Muscle layer of colon (tissue), 2 donors: Measurements from ENCODE around the gene ZNF723.
A peak's percentile ranks its signal among the peaks of the same experiment; 100 is the strongest.
"Not testable (repeated sequence)": the region's sequence is repeated elsewhere in the genome, so short reads cannot be mapped to it uniquely, and the experiment has no call there.

Source experiments
- H3K27ac ChIP-seq: one replicate; pipeline ENCODE4 v1.7.0; 2013; ENCODE audit warnings: low read depth, mild to moderate bottlenecking, low read length, moderate library complexity
- H3K27me3 ChIP-seq, 2 donors: one replicate each; pipeline ENCODE4 v1.7.0; 2013; ENCODE audit warnings: low read length in 2 of 2, mild to moderate bottlenecking in 2 of 2; ENCODE audit not compliant: insufficient read depth in 2 of 2, control insufficient read depth in 1 of 2
- H3K36me3 ChIP-seq: one replicate; pipeline ENCODE4 v1.7.0; 2013; ENCODE audit warnings: mild to moderate bottlenecking, low read length; ENCODE audit not compliant: insufficient read depth
- H3K4me1 ChIP-seq: one replicate; pipeline ENCODE4 v1.7.0; 2013; ENCODE audit warnings: mild to moderate bottlenecking, low read length; ENCODE audit not compliant: insufficient read depth
- H3K4me3 ChIP-seq, 2 donors: one replicate each; pipeline ENCODE4 v1.7.0; 2013; ENCODE audit warnings: low read length in 2 of 2, low read depth in 1 of 2, mild to moderate bottlenecking in 1 of 2, moderate library complexity in 1 of 2
- H3K9ac ChIP-seq: one replicate; pipeline ENCODE4 v1.7.0; 2013; ENCODE audit warnings: low read length
- H3K9me3 ChIP-seq: one replicate; pipeline ENCODE4 v1.7.0; 2013; ENCODE audit warnings: mild to moderate bottlenecking, low read length
- donor health status: abdominal sarcoma.
- donor health status: Adenocarcinoma of cecum.

The ZNF723 gene

DNA sequence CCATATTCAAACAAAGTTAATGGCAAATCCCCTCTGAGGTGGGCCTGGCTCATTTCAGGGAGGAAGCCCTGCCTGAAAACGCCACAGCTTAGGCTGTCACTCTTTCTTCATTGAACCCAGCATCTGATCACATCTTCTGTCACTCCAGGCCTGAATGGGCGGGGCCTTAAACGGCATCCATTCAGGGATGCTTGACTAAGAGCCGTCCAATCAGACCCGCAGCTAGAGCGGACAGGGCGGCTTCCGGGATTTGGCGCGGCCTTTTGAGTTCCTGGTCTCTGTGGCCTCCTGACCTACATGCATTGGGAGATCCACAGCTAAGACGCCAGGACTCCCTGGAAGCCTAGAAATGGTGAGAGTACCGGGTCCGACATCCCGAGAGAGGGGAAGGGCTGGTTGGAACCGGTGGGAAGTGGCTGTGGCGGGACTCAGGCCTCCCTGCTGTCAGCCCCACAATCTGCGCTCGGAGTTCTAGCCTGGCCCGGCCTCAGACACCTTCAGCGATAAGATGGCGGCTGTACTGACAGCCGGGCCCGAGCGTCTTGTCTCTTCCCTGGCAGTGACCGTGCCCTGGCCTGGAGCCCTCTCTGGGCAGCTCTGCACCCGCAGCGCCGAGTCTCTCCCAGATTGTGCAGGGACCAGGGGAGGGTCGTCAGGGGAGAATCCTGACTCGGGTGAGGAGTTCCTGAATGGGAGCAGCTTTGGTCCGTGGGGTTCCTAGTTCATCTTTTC lies at the start of gene ZNF723:
ZNF723 (plus strand) TSS at position 261 of the 732 bp plus-strand sequence; CDS start at position 350, 89 bp downstream.
- Histone ChIP-seq H3K9ac (no peak within 1 kb of the TSS), H3K27ac (no peak within 1 kb of the TSS), H3K27me3 (no peaks in the 10 kb centered on the region), H3K9me3 (no peaks in the 10 kb centered on the region), H3K36me3 (no peaks in the 10 kb centered on the region), H3K4me3 (no peak within 1 kb of the TSS), H3K4me1 (no peaks in the 10 kb centered on the region)

DNA sequence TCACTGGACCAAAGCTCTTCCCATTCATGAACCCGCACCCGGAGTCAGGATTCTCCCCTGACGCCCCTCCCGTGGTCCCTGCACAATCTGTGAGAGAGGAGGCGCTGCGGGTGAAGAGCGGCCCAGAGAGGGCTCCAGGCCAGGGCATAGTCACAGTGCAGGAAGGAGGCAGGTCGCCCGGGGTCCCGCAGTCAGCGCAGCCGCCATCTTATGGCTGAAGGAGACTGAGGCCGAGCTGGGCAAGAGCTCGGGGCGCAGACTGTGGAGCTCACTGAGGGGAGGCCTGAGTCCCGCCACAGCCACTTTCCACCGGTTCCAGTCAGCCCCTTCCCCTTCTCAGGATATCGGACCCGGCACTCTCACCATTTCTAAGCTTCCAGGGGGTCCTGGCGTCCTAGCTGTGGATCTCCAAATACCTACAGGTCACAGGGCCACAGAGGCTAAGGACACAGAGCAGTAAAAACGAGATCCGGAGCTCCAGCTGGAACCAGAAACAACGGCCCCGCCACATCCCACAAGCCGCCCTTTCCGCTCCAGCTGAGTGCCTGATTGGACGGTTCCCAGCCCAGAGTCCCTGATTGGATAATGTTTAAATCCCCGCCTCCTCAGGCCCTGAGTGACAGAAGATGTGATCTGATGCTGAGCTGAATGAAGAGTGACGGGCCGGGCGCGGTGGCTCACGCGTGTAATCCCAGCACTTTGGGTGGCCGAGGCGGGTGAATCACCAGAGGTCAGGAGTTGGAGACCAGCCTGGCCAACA lies 48.3 kb upstream of the ZNF723 start, which contains the start of gene ZNF99:
ZNF99 (minus strand) TSS at position 501 of the 760 bp plus-strand sequence; CDS start at position 366, 135 bp downstream.
- H3K9ac ChIP-seq = no peak within 1 kb of the TSS
- no peaks in the 10 kb centered on the region for H3K9me3 ChIP-seq
- H3K36me3 ChIP-seq = no peaks in the 10 kb centered on the region
- no peaks in the 10 kb centered on the region for H3K4me1 ChIP-seq
- no peaks in the 10 kb centered on the region for H3K27me3 ChIP-seq
- no peak within 1 kb of the TSS for H3K27ac ChIP-seq
- peak within 1 kb of the TSS; percentile 25 to 60 for H3K4me3 ChIP-seq

DNA sequence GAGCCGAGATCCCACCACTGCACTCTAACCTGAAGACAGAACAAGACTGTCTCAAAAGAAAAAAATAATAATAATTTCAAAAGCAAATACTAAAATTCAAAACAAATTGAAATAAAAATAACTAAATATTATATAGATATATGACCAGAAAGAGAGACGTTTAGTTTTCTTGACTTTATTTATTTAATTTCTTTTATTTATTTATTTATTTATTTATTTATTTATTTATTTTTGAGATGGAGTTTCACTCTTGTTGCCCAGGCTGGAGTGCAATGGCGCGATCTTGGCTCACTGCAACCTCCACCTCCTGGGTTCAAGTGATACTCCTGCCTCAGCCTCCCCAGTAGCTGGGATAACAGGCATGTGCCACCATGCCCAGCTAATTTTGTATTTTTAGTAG lies 39.2 kb upstream of the ZNF723 start:
- not testable (repeated sequence) for H3K4me1 ChIP-seq, H3K9me3 ChIP-seq, H3K27ac ChIP-seq, H3K4me3 ChIP-seq, H3K36me3 ChIP-seq, H3K9ac ChIP-seq, H3K27me3 ChIP-seq

DNA sequence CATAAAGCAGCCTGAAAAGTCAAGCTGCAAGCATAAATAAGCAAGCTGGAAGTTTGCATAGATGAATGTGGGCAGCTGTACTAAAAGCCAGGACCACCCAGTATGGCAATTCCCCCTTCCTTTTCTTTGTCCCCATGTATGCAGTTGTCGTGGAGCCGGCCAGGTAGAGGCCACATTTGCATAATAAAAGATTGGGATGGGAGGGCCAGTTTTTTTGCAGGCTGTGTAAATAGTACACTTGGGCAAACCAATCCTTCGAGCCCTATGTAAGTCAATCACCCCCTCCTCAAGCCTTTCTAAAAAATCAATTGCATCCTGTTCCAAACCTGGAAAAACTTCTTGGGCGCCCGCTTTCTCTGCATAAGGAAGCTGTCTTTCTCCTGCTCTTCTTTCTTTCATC lies 35.1 kb upstream of the ZNF723 start:
- H3K4me1 ChIP-seq = no peaks in the 10 kb centered on the region
- no peaks in the 10 kb centered on the region for H3K36me3 ChIP-seq
- H3K9me3 ChIP-seq = no peaks in the 10 kb centered on the region
- H3K9ac ChIP-seq = no peak overlapping the region
- H3K4me3 ChIP-seq = no peak overlapping the region
- no peaks in the 10 kb centered on the region for H3K27me3 ChIP-seq
- no peak overlapping the region for H3K27ac ChIP-seq

DNA sequence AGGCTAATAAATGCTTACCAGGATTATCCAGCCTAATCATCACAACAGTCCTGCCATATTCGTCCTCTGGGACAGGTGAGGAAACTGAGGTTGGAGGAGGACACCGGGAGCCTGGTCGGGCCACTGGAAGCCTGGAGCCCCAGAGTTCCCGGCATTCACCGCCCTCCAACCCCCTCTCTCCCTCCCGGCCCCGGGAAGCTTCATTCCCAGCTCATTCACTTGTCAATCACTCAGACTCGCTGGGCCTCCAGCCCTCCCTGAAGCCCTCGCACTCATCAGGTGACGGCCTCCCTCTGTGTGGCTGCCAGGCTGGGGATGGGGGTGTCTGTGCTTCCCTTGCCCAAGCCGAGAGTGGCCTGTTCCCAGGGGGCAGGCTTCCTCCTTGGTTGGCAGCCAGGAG lies 25.7 kb upstream of the ZNF723 start:
- H3K4me3 ChIP-seq = no peak overlapping the region
- H3K27me3 ChIP-seq = peaks cover 0 to 9% of the 10 kb centered on the region in 2 donors
- H3K27ac ChIP-seq = no peak overlapping the region
- H3K9ac ChIP-seq = no peak overlapping the region
- no peaks in the 10 kb centered on the region for H3K9me3 ChIP-seq
- no peaks in the 10 kb centered on the region for H3K36me3 ChIP-seq
- no peaks in the 10 kb centered on the region for H3K4me1 ChIP-seq

DNA sequence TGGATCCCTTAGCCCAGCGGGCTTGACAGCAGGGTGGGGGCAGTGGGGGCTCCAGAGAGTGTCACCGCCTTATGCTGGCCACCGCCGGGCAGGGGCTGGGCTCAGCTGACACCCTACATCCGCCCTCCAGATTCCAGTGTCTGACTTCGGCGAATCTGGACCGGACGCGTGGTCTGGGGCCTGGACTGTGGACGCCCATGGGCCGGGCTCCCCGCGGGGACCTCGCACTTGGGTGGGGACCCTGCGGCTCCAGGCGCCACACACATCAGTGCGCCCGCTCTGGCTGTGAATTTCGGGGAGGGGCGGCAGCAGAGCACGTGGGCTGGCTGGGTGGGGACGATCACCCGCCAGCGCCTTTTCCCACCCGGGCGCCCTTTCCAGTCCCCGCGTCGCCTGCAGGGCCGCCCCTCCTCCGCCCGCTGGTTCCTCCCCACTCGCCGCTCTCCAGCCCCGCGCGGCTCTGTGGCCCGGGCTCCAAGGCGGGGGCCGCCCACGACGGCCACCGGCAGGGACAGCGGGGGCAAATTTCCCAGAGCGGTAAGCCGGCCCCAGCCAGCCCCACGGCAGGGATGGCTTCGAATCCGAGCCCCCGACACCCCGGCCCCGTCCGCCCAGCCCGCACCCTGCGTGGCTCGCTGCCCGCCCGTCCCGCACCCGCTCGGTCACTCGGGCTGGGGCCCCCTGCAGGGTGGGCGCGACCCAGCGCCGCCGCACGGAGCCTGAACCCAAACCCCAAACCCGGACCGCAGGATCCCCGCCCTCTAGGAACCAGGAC lies 24.8 kb upstream of the ZNF723 start:
- Histone ChIP-seq H3K27me3 (peaks cover 0 to 9% of the 10 kb centered on the region in 2 donors), H3K9ac (no peak overlapping the region), H3K36me3 (no peaks in the 10 kb centered on the region), H3K4me3 (no peak overlapping the region), H3K27ac (no peak overlapping the region), H3K9me3 (no peaks in the 10 kb centered on the region), H3K4me1 (no peaks in the 10 kb centered on the region)

DNA sequence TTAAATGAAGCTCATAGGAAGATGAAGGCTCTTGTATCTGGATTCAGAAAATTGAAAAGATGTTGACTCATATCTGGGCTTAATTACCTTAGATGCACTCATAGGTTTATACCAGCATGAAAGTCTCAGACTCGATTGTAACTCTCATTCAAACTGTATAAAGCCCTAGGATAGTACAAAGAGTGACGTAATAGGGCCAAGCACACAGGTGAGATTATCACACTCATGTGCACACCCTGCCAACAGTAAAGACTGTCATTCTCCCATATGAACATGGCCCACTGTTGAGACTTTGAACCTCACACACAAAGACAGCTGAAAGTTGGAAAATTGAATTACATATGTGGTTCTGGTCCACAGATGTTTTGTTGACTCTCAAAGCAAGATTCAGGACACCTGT lies 18.0 kb upstream of the ZNF723 start:
- no peak overlapping the region for H3K27ac ChIP-seq
- H3K9me3 ChIP-seq = no peaks in the 10 kb centered on the region
- H3K9ac ChIP-seq = no peak overlapping the region
- H3K4me1 ChIP-seq = no peaks in the 10 kb centered on the region
- no peaks in the 10 kb centered on the region for H3K27me3 ChIP-seq
- H3K4me3 ChIP-seq = no peak overlapping the region
- no peaks in the 10 kb centered on the region for H3K36me3 ChIP-seq

DNA sequence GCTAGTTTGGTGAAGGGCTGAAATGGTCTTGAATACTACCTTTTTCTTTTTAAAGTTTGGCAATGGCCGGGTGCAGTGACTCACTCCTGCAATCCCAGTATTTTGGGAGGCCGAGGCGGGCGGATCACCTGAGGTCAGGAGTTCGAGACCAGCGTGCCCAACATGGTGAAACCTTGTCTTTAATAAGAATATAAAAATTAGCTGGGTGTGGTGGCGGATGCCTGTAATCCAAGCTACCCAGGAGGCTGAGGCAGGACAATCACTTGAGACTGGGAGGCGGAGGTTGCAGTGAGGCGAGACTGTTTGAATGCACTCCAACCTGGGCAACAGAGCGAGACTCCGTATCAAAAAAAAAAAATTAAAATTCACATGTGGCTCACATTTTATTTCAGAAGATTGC lies 880 bp upstream of the ZNF723 start:
- H3K4me3 ChIP-seq = no peak overlapping the region
- no peaks in the 10 kb centered on the region for H3K4me1 ChIP-seq
- no peak overlapping the region for H3K9ac ChIP-seq
- no peak overlapping the region for H3K27ac ChIP-seq
- H3K36me3 ChIP-seq = no peaks in the 10 kb centered on the region
- H3K27me3 ChIP-seq = no peaks in the 10 kb centered on the region
- H3K9me3 ChIP-seq = no peaks in the 10 kb centered on the region

DNA sequence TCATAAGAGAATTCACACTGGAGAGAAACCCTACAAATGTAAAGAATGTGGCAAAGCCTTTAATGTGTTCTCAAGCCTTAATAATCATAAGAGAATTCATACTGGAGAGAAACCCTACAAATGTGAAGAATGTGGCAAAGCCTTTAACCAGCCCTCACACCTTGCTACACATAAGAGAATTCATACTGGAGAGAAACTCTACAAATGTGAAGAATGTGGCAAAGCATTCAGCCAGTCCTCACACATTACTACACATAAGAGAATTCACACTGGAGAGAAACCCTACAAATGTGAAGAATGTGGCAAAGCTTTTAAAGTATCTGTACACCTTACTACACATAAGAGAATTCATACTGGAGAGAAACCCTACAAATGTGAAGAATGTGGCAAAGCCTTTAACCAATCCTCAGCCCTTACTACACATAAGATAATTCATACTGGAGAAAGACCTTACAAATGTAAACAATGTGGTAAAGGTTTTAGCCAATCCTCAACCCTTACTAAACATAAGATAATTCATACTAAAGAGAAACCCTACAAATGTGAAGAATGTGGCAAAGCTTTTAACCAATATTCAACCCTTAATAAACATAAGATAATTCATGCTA lies 25.7 kb downstream of the ZNF723 start:
- H3K9me3 ChIP-seq, H3K9ac ChIP-seq, H3K4me3 ChIP-seq, H3K36me3 ChIP-seq, H3K27me3 ChIP-seq, H3K27ac ChIP-seq, H3K4me1 ChIP-seq: not testable (repeated sequence)

DNA sequence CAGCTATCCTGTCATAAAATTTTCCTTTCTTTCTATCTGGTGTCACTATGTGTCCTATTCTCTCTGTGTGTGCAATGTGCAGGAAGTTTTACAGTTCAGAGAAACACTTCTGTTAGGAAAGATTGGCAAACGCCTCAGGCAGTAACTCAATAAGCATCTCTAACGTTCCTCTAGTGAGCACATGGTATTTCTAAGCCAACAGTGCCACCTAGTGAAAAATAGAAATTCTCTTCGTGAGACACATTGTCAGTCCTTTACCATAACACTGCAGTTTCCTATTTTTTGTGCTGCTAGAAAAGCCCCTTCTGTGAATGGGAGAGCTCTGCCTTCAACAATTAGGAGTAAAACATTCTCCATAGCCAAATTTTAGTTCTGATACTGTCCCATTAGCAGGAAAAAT lies 50.7 kb downstream of the ZNF723 start:
- H3K27ac ChIP-seq = no peak overlapping the region
- no peak overlapping the region for H3K9ac ChIP-seq
- H3K4me3 ChIP-seq = no peak overlapping the region
- H3K27me3 ChIP-seq = no peaks in the 10 kb centered on the region
- H3K4me1 ChIP-seq = no peaks in the 10 kb centered on the region
- H3K9me3 ChIP-seq = no peaks in the 10 kb centered on the region
- H3K36me3 ChIP-seq = no peaks in the 10 kb centered on the region

DNA sequence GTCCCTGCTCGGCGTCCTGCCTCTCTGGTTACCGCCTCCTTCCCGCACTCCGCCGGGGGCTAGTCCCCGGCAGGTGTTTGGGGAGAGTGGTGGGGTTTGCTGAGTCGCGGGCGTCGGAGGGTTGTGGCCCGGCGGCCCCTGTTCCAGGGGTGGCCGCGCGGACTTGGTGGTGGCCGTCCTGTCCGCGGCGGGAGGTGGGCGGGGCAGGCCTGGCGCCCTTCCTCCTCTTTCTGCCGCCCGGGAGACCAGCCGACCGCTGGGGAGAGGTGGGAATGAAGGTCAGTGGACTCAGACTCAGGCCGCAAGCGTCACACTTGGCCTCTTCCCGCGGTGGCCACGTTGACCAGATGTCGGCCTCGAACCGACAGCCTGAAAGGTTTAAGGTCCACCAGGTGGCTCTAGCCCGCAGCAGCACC lies 61.8 kb downstream of the ZNF723 start:
- no peaks in the 10 kb centered on the region for H3K9me3 ChIP-seq
- no peaks in the 10 kb centered on the region for H3K4me1 ChIP-seq
- H3K9ac ChIP-seq = no peak overlapping the region
- H3K4me3 ChIP-seq = no peak overlapping the region
- H3K36me3 ChIP-seq = no peaks in the 10 kb centered on the region
- no peak overlapping the region for H3K27ac ChIP-seq
- no peaks in the 10 kb centered on the region for H3K27me3 ChIP-seq
